Activated CD4-positive, alpha-beta memory T cell treated with anti-CD3 and anti-CD28 coated beads for 36 hours (primary cell): ENCODE results near the gene CASKIN1. TPM values are rescaled to one million over a fixed set of nuclear protein-coding genes. Genes with fewer than 3 reads are reported as not detected.

Experiments used
- CTCF ChIA-PET: fragments of 350-600 bp; sonication (Branson Sonifier 250); formaldehyde crosslinking; loops from one replicate; lab custom pipeline; 2021; ENCODE audit warnings: antibody characterized with exemption, inconsistent platforms; lab: Charles Lee
- POLR2A ChIA-PET: fragments of 350-600 bp; sonication (Branson Sonifier 250); formaldehyde crosslinking; loops from one replicate; lab custom pipeline; 2021; ENCODE audit warnings: antibody characterized with exemption; lab: Charles Lee
- DNase-seq: peaks from one replicate; pipeline ENCODE4 v3.0.0-alpha.2; 2020
- H3K27ac Mint-ChIP-seq: one replicate; pipeline ENCODE4 v1.8.0; 2021; ENCODE audit warnings: mixed read lengths
- H3K27me3 Mint-ChIP-seq: one replicate; pipeline ENCODE4 v1.8.0; 2021; ENCODE audit warnings: mixed read lengths
- H3K36me3 Mint-ChIP-seq: one replicate; pipeline ENCODE4 v1.8.0; 2021; ENCODE audit warnings: mixed read lengths
- H3K4me1 Mint-ChIP-seq: one replicate; pipeline ENCODE4 v1.8.0; 2021; ENCODE audit warnings: low read depth, mixed read lengths
- H3K4me3 Mint-ChIP-seq: one replicate; pipeline ENCODE4 v1.8.0; 2021; ENCODE audit warnings: mild to moderate bottlenecking, mixed read lengths
- H3K9me3 Mint-ChIP-seq: one replicate; pipeline ENCODE4 v1.8.0; 2021; ENCODE audit warnings: mixed read lengths
- intact Hi-C: fragments of 100-400 bp; cut with micrococcal nuclease; formaldehyde crosslinking; loops from one replicate; pipeline ENCODE4 v1.15.1; 2023
- total RNA-seq, 2 experiments: library from RNA; stranded (reverse); gene quantifications; one replicate each; pipeline ENCODE4 v1.2.3, GENCODE V29; 2021

CASKIN1 gene
- total RNA-seq, 2 experiments from 2014 or later: 0.36 to 0.83 TPM

DNA sequence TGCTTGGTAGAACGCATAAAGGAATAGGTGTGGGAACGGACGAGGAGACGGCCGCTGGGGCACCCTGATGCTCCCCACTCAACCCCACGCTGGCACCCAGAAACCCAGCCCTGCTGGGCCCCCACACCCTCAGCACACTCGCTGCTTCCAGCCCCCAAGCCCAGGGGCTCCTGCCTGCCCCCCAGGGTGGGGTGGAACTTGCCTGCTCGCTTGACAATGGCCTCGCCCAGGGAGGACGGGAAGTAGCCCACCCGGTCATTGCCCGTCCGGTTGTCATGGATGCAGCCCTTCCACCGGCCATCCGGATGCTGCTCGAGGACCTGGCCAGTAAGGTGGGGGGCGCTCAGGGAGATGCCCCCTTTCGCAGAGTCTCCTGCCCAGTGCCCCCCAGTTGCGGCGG is 9.9 kb downstream of the CASKIN1 start:
- H3K27me3 Mint-ChIP-seq: no peaks in the 10 kb centered on the region
- H3K4me3 Mint-ChIP-seq: no peak overlapping the region
- DNase-seq: no peak
- intact Hi-C loops: no loop called here
- no peak overlapping the region for H3K27ac Mint-ChIP-seq
- H3K9me3 Mint-ChIP-seq: no peaks in the 10 kb centered on the region
- no peaks in the 10 kb centered on the region for H3K36me3 Mint-ChIP-seq
- CTCF ChIA-PET: no interaction called here
- POLR2A ChIA-PET: no interaction called here
- no peaks in the 10 kb centered on the region for H3K4me1 Mint-ChIP-seq

DNA sequence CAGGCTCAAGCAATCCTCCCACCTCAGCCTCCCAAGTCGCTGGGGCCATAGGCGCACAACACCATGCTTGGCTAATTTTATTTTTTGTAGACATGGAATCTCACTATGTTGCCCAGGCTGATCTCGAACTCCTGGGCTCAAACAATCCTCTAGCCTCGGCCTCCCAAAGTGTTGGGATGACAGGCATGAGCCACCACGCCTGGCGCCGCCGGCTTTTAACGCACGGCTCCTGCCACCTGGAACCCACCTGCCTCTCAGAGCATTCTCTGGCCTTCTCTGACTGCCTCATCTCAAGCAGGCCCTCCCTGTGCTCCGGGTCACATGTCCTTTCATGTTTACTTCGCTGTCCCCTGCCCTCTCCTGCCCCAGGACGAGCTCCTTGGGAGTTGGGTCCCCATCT is 10.3 kb downstream of the CASKIN1 start:
- no peak overlapping the region for H3K27ac Mint-ChIP-seq
- CTCF ChIA-PET: no interaction called here

DNA sequence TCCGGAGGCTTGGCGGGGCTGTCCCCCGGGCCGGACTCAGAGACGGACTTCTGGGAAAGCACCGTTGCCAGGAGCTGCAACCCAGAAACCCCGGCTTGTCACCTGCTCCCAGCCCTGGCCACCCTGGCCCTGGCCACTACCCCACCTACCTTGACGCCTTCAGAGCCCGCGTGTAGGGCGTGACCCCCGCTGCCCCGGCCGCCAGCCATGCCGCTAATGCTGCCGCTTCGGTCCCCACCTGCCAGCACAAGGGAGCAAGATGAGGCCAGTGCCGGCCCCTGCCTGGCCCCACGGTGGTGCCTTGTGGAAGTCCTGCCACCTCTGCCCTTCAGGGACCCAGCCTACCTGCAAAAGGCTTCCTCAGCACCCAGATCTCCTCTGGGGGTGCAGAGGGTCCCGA is 11.4 kb downstream of the CASKIN1 start:
- POLR2A ChIA-PET: no interaction called here

More for the DNA sequence above, 10.3 kb downstream of the CASKIN1 start:
- Mint-ChIP-seq H3K4me1 (no peaks in the 10 kb centered on the region), H3K36me3 (no peaks in the 10 kb centered on the region), H3K9me3 (no peaks in the 10 kb centered on the region), H3K27me3 (no peaks in the 10 kb centered on the region), H3K4me3 (no peak overlapping the region)
- intact Hi-C loops: no loop called here
- POLR2A ChIA-PET: no interaction called here
- DNase-seq: no peak

DNA sequence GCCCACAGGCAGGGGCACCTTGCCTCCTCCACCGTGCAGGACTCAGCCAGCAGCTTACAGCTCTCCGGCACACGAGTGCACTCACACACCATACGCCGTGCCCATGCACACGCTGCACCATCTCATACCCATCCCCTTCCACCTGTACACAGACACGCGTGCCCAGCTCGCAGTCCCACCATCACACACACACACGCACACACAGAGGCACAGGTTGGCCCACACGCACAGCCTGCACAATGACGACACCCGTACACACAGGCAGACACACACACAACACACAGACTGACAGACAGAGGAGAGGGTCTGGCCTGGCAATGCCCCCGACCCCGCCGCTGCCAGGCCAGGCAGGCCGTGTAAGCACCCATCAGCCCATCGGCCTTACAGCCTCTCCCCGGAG is 12.1 kb downstream of the CASKIN1 start:
- DNase-seq: no peak
- Mint-ChIP-seq H3K27me3 (no peaks in the 10 kb centered on the region), H3K36me3 (no peaks in the 10 kb centered on the region), H3K4me3 (no peak overlapping the region), H3K4me1 (no peaks in the 10 kb centered on the region), H3K9me3 (no peaks in the 10 kb centered on the region), H3K27ac (no peak overlapping the region)
- POLR2A ChIA-PET: no interaction called here
- intact Hi-C loops: no loop called here
- CTCF ChIA-PET: no interaction called here

More for the DNA sequence above, 11.4 kb downstream of the CASKIN1 start:
- no peaks in the 10 kb centered on the region for H3K4me1 Mint-ChIP-seq
- H3K27ac Mint-ChIP-seq: no peak overlapping the region
- DNase-seq: no peak
- intact Hi-C loops: no loop called here
- CTCF ChIA-PET: no interaction called here
- H3K27me3 Mint-ChIP-seq: no peaks in the 10 kb centered on the region
- H3K4me3 Mint-ChIP-seq: no peak overlapping the region
- no peaks in the 10 kb centered on the region for H3K36me3 Mint-ChIP-seq
- H3K9me3 Mint-ChIP-seq: no peaks in the 10 kb centered on the region

DNA sequence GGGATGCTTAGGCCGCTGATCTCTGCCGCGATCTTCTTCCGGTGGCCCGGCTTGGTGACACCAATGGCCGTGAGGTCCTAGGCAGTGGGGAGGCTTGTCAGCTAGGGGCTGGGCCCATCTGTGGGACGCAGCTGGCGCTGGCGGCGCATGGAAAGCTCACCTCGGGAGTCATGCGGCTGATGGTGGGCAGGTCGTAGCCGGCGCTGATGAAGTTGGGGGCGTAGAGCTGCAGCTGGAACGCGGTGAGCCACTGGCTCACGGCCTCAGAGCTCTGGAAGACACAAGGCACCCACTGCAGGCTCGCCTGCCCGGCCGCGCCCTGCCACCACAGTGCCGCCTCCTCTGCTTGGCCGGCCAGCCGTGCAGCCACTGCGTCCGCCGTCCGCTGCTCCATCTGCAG is 12.7 kb downstream of the CASKIN1 start:
- no peak for DNase-seq
- Mint-ChIP-seq H3K27me3 (no peaks in the 10 kb centered on the region), H3K4me3 (no peak overlapping the region), H3K27ac (no peak overlapping the region), H3K9me3 (no peaks in the 10 kb centered on the region), H3K36me3 (no peaks in the 10 kb centered on the region), H3K4me1 (no peaks in the 10 kb centered on the region)
- POLR2A ChIA-PET: no interaction called here
- CTCF ChIA-PET: no interaction called here
- intact Hi-C loops: no loop called here

DNA sequence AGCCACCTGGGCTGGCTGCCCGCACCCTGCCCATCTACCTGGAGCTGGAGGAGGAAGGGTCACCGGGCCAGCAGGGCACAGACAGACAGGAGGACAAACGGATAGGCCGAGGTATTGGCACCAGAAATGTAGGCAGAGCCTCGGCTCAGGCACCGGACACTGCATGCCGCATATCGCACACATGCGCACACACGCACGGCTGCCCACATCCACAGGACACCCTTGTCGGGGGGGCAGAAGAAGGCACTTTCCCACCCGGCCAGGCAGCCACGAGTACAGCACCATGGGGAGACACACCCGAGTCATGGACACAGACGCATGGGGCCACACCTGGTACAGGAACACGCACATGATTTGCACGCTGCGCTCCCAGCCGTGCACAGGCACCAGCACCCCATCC is 14.5 kb downstream of the CASKIN1 start:
- Mint-ChIP-seq H3K36me3 (peaks cover 3% of the 10 kb centered on the region), H3K27ac (no peak overlapping the region), H3K27me3 (no peaks in the 10 kb centered on the region), H3K4me1 (no peaks in the 10 kb centered on the region), H3K4me3 (no peak overlapping the region), H3K9me3 (no peaks in the 10 kb centered on the region)
- ChIA-PET POLR2A (no interaction called here), CTCF (no interaction called here)
- DNase-seq: no peak
- intact Hi-C loops: no loop called here

DNA sequence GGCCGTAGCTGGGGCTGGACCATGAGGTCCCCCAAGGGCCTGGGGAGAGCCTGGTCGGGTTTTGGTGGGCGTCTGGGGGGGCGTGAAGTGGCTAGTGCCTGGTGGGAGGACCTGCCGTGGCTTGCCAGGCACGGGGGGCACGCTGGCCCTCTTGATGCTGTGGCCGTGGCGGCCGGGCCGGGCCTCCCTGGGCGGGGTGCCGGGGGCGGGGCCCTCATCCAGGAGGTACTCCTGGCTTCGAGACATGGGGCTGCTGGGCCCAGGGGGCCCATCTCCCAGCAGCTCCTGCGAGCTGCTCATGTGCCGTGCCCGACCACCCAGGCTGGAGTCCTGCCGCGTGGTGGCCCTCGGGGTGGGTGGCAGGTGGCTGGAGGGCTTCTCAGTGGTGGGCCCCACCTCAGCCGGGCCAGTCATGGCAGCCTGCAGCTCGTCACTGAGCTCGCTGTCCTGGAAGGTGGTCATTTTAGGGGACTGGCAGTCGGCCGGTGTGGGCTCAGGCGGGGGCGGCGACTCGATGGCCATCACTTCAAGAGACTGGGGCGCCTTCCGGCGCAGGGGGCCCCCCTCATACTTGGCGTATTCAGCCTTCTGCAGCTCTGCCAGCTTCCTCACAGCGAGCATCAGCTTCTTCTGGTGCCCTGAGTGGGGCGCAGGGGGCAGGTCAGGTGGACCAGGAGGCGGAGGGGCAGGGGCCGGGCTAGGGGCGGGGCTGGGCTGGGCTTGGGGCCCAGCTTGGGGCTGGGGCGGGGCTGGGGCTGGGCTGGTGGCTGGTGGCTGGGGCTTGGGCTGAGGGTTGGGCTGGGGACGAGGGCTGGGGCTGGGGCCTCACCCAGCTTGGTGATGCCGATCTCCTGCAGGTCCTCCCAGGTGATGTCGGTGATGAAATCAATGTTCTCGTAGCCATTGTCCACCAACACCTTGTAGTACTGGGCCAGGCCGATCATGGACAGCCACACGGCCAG is 15.2 kb downstream of the CASKIN1 start:
- H3K36me3 Mint-ChIP-seq: peaks cover 4% of the 10 kb centered on the region
- ChIA-PET POLR2A (no interaction called here), CTCF (no interaction called here)
- DNase-seq: no peak
- H3K9me3 Mint-ChIP-seq: no peaks in the 10 kb centered on the region
- no peak overlapping the region for H3K27ac Mint-ChIP-seq
- no peak overlapping the region for H3K4me3 Mint-ChIP-seq
- no peaks in the 10 kb centered on the region for H3K4me1 Mint-ChIP-seq
- intact Hi-C loops: no loop called here
- no peaks in the 10 kb centered on the region for H3K27me3 Mint-ChIP-seq

DNA sequence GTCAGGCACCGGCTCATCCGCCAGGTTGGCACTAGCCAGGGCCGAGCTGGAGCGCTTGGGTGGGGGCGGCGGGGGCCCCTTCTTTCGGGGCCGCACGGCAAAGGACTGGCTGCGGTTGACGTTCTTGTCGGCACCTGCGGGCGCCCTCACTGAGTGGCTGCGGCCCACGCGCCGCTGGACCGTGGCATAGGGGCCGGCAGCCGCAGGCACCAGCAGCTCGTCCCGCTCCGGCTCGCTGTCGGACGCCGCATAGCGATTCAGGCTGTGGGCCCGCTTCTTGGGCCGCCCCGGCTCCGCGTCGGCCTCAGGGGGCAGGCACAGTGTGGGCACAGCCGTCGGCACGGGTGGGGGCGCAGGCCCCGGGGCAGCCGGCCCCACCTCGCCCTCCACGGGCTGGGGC is 15.9 kb downstream of the CASKIN1 start:
- H3K27me3 Mint-ChIP-seq: no peaks in the 10 kb centered on the region
- no peak overlapping the region for H3K27ac Mint-ChIP-seq
- ChIA-PET POLR2A (no interaction called here), CTCF (no interaction called here)
- H3K36me3 Mint-ChIP-seq: peaks cover 9% of the 10 kb centered on the region
- intact Hi-C loops: no loop called here
- H3K9me3 Mint-ChIP-seq: no peaks in the 10 kb centered on the region
- DNase-seq: no peak
- H3K4me1 Mint-ChIP-seq: no peaks in the 10 kb centered on the region
- no peak overlapping the region for H3K4me3 Mint-ChIP-seq

DNA sequence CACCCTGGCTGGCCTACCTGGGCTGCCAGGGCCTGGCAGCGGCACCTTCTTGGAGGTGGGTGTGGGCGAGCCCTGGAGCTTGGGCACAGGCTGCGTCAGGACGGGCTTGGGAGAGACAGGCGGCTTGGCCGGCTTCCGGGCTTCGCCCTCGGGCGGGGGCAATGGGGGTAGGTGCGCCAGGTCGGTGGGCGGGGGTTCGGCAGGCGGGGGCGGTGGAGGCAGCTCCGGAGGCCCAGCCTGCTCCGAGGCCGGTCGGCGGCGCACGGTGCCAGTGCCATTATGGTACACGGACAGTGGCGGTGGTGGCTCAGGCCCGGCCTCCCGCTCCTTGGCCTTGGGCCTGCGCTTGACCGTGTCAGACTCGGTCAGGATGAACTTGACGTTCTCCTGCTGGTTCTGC is 16.8 kb downstream of the CASKIN1 start:
- Mint-ChIP-seq H3K9me3 (no peaks in the 10 kb centered on the region), H3K4me1 (no peaks in the 10 kb centered on the region), H3K4me3 (no peak overlapping the region), H3K27ac (no peak overlapping the region), H3K27me3 (no peaks in the 10 kb centered on the region), H3K36me3 (peaks cover 9% of the 10 kb centered on the region)
- ChIA-PET POLR2A (no interaction called here), CTCF (no interaction called here)
- intact Hi-C loops: no loop called here
- no peak for DNase-seq

DNA sequence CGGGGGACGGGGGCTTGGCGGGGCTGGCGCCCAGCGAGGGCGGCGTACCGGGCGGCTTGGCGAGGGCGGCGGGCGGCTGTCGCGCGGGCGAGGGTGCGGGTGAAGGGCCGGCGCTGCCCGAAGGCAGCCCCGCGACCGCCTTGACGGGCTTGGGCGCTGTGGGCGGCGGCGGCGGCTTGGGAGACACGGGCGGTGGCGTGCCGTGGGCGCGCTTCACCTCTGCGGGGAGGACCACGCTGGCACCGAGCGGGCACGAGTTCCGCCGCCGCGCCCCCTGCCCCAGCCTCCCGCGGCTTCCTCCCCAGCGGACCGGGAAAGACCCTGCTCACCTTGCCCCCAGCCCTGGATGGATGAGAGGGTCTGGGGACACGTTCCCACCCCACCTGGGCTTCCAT is 17.3 kb downstream of the CASKIN1 start:
- no peak for DNase-seq
- H3K9me3 Mint-ChIP-seq: no peaks in the 10 kb centered on the region
- H3K27ac Mint-ChIP-seq: no peak overlapping the region
- ChIA-PET CTCF (no interaction called here), POLR2A (no interaction called here)
- no peaks in the 10 kb centered on the region for H3K27me3 Mint-ChIP-seq
- no peaks in the 10 kb centered on the region for H3K4me1 Mint-ChIP-seq
- H3K36me3 Mint-ChIP-seq: peaks cover 10% of the 10 kb centered on the region
- H3K4me3 Mint-ChIP-seq: no peak overlapping the region
- intact Hi-C loops: no loop called here

DNA sequence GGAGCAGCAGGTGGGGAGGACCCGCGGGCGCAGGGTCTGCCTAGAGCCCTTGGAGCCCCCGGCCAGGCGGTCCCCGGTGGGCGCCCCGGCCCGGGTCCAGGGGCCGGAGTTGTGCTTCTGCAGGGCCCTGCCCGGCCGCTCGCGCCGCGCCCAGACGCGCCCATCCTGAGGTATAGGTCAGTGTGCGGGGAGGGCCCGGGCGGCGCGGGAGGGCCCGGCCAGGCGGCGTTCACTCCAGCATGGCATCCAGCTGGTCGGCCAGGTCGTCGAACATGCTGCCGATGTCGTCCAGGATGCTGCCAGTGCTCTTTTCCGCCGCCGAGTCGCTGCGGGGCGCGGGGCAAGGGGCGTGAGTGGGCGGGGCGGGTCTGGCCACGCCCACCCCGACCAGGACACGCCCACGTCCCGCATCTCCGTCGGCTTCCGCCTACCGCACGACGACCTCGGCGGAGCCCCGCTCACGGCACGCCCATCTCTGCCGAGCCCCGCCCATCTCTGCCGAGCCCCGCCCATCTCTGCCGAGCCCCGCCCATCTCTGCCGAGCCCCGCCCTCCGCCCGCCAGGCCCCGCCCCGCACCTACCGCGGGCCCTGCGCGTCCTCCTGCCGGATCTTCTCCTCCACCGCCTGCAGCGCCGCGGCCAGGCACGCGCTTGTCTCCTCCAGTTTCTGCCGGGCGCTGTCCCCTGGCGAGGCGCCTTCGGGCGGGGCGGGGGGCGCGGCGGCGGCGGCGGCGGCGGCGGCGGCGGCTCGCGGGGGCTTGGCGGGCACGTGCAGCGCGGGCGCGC is 17.9 kb downstream of the CASKIN1 start:
- Mint-ChIP-seq H3K36me3 (peaks cover 14% of the 10 kb centered on the region), H3K27me3 (no peaks in the 10 kb centered on the region), H3K4me3 (no peak overlapping the region), H3K27ac (no peak overlapping the region), H3K9me3 (no peaks in the 10 kb centered on the region), H3K4me1 (no peaks in the 10 kb centered on the region)
- intact Hi-C loops: no loop called here
- peak; percentile 52 for DNase-seq
- CTCF ChIA-PET: no interaction called here
- POLR2A ChIA-PET: no interaction called here

DNA sequence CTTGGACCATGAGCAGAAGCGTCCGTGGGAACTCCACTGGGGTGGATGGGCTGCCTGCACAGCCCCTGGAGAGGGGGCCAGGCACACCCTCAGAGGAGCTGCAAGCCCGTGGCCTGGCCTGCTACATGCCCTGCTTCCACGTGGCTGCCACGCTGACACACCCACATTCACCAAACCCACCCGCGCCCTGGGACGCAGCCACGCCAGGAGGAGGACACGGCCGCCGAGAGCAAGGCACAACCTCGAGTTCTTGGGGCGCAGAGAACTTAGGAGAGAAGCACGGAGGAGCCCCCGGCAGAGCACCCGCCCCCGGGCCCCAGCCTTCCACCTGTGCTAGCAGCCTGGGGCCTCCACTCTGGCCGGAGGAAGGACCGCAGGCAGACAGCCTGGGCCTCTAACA is 18.8 kb downstream of the CASKIN1 start:
- peaks cover 15% of the 10 kb centered on the region for H3K36me3 Mint-ChIP-seq

More for the DNA sequence above, 18.8 kb downstream of the CASKIN1 start:
- Mint-ChIP-seq H3K4me1 (no peaks in the 10 kb centered on the region), H3K27me3 (no peaks in the 10 kb centered on the region), H3K27ac (no peak overlapping the region), H3K9me3 (no peaks in the 10 kb centered on the region), H3K4me3 (no peak overlapping the region)
- no peak for DNase-seq
- CTCF ChIA-PET: no interaction called here
- POLR2A ChIA-PET: no interaction called here
- intact Hi-C loops: no loop called here
